GM18498 (cell line): ENCODE data around the gene CDK8.

Experiments used
- ATAC-seq: cut with Tn5 transposase; IDR thresholded peaks from one replicate; pipeline ENCODE4 v1.9.1; 2021; ENCODE audit warnings: mild to moderate bottlenecking, moderate library complexity; ENCODE audit not compliant: unreplicated experiment

CDK8 gene

DNA sequence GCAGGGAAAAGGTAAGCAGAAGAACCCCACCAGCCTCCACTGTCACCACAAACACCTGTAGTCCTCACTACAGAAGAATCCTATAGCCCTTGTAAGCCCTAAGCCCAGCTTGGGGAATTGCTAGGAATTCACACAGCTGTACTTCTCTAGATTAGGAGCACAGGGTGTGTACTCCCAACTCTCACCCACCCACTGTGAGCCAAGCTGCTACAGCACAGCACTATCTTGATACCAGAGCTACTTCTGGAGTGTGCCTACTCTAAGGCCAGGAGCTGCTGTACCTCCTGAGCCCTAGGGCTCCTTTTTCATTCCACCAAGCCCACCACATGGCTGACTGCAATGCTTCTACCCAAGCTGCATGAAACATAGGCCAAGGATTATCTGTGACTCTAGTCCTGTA, 181.2 kb downstream of the CDK8 start:
- no peak for ATAC-seq

DNA sequence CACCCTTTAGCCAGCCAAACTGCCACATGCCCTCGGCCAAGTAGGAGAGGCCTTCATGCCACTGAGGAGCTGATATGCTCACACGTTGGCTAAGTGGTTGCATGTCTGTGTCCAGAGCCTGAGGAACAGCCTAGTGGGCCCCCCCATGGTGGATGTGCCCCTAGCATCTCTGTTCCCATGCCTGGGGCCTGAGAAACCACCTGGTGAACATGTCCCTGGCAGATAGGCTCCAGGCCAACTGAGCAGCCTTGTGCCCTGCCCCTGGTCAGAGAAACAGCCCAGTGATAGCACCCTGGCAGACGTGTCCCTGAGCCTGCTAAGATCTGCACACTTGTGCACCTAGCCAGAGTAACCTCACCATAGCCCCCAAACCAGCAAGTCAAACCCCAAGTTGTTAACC, 181.7 kb downstream of the CDK8 start:
- no peak for ATAC-seq

GRCh38 chr13:26436914-26437313, 183.0 kb downstream of the CDK8 start:
- no peak for ATAC-seq

- ATAC-seq, result no peak
Observed at GRCh38 chr13:26440111-26440510, 186.2 kb downstream of the CDK8 start.

DNA sequence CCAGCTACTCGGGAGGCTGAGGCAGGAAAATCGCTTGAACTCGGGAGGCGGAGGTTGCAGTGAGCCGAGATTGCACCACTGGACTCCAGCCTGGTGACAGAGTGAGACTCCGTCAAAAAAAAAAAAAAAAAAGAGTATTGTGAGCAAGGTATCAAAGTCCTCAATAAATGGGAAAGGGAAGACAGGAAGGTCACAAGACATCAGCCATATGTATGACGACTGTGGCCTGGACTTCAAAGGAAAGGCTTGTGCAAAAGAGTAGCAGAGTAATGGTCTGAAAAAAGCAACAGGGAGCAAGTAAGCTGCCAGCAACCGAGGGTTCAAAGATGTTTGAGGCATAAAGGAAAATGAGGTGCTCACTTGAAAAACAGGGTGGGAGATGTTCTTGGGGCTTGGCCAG, 187.5 kb downstream of the CDK8 start:
- ATAC-seq, result no peak

- ATAC-seq, result no peak
Observed at GRCh38 chr13:26442541-26442940, 188.6 kb downstream of the CDK8 start.

GRCh38 chr13:26445092-26445491, 191.2 kb downstream of the CDK8 start:
- no peak for ATAC-seq

GRCh38 chr13:26446751-26447150, 192.8 kb downstream of the CDK8 start:
- no peak for ATAC-seq

DNA sequence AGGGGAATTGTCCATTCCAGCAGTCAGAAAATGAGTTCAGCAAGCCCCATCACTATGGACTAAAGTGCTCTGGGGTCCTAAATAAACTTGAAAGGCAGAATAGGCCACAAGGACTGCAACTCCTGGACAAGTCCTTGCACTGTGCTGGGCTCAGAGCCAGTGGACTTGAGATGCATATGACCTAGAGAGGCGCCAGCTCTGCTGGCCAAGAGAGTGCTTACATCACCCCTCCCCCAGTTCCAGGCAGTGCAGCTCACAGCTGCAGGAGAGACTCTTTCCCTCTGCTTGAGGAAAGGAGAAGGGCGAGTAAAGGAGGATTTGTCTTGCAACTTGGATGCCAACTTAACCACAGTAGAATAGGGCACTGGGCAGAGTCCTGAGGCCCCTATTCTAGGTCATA, 194.1 kb downstream of the CDK8 start:
- no peak for ATAC-seq

GRCh38 chr13:26449063-26449848, 195.3 kb downstream of the CDK8 start:
- no peak for ATAC-seq
